ENCODE data around the gene CAP2.
"Not testable (repeated sequence)": the region's sequence is repeated elsewhere in the genome, so short reads cannot be mapped to it uniquely, and the experiment has no call there.

Gene CAP2

DNA sequence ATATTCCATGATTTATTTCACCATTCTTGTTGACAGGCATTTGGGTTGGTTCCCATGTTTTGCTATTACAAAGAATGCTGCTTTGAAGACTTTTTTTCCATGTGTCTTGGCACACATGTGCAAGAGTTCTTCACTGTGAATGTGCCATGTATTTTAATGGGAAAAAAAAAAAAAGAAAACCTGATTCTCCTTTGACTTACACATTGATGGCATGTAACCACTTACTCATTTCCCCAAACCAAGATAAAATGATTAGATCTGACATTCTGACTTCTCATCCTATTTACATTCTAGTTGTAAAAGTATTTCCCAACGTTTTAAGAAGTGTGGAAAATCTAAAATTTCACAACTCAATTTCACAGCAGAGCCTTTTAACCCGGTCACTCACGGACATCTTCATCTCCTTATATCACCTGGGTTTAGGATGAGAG is 4.4 kb downstream of the CAP2 start:
- FAIRE-seq, result no peak

DNA sequence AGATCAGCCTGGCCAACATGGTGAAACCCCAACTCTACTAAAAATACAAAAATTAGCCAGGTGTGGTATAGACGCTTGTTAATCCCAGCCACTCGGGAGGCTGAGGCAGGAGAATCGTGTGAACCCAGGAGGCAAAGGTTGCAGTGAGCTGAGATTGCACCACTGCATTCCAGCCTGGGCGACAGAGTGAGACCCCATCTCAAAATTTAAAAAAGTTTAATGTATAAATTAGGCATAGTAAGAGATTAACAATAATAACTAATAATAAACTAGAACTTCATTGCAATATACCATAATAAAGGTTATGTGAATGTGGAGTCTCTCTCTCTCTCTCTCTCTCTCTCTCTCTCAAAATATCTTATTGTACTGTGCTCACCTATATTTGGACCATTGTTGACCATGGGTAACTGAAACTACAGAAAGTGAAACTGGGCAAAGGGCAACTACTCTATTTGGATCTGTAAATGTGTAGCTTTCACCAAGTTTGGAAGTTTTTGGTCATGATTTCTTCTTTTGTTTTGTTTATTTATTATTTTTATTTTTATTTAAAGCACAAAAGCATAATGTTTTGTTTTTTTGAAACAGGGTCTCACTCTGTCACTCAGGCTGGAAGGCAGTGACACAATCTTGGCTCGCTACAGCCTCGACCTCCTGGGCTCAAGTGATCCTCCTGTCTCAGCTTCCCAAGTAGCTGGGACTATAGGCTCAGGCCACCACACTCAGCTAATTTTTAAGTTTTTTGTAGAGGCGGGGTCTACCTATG is 12.0 kb downstream of the CAP2 start:
- not testable (repeated sequence) for FAIRE-seq

DNA sequence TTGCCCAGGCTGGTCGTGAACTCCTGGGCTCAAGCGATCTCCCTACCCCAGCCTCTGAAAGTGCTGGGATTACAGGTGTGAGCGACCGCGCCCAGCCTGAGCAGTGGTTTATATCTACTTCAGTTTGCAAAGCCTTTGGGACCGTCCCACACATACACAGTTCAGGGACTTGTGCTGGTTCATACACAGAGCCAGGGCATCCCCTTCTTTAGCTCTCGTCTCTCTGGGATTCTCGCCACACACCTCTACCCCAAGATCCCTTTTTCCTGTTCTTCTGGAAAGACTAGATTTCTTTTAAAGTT is 12.5 kb downstream of the CAP2 start:
- FAIRE-seq, result no peak

DNA sequence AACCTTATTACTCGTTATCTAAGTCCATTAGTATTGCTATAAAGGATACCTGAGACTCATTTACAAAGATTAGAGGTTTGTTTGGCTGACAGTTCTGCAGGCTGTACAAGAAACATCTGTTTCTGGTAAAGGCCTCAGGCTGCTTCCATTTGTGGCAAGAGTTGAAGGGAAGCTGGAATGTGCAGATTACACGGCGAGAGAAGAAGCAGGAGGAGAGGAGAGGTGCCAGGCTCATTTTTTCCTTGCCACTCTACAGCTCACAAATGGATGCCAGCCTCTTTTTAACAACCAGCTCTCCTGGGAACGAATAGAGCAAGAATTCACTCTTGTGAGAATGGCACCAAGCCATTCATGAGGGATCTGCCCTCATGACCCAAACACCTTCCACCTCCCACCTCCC is 14.7 kb downstream of the CAP2 start:
- no peak for FAIRE-seq

DNA sequence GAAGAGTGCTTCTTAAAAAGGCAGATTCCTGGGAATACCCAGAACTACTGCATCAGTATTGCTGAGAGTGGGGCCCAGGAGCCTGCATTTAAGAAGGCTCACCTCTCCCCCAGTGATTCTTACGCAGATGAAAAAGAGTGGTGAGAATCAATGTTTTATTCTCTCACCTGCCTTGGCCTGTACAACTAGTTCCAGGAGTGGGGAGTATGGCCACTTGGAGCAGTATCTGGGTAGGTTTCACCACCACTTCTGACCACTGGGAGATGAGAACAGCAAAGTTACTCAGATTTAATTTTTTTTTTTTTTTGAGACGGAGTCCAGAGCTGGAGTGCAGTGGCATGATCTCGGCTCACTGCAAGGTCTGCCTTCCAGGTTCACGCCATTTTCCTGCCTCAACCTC is 16.9 kb downstream of the CAP2 start:
- FAIRE-seq, result no peak

DNA sequence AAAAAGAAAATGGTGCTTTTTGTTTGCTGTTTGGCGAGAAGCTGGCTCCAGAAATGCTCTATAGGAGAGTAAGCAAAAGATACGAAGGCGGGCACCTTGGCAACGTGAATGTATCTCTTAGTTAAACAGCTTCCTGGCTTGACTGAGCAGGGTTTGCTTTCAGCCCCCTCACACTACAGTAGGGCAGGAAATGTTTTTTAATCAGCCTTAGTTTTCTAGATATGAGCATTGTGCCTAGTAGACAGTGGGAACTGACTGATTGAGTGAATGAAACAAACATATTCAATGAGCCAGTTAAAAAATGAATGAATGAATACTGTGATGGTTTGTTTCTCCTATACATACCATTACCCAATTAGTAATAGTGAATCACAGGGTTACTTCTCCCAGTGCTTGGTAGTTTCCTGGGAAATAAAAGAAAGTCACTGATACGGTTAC is 19.9 kb downstream of the CAP2 start:
- FAIRE-seq, result no peak

DNA sequence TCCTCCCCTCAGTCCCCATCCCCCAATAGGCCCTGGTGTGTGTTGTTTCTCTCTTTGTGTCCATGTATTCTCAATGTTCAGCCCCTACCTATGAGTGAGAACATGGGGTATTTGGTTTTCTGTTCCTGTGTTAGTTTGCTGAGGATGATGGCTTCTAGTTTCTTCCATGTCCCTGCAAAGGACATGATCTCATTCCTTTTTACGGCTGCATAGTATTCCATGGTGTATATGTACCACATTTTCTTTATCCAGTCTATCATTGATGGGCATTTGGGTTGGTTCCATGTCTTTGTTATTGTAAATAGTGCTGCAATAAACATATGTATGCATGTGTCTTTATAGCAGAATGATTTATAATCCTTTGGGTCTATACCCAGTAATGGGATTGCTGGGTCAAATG is 21.0 kb downstream of the CAP2 start:
- FAIRE-seq, result not testable (repeated sequence)

DNA sequence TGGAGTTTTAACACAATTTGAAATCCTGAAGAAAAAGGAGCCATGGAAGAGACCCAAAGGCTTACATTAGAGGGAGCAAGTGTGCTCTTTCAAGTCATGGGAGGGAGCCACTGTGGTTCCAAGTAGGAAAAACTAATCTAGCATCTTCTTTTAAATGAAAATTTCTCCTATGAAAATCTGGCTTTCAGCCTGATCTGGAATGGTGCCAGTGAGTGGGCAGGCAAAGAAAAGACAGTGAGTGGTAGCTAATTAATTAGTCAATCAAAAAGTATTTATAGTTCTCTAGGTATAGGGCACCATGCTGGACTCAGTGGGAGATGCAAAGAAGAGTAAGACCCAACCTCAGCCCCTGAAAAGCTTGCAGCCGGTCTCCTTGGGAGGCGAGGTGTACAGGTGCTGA is 21.9 kb downstream of the CAP2 start:
- no peak for FAIRE-seq

DNA sequence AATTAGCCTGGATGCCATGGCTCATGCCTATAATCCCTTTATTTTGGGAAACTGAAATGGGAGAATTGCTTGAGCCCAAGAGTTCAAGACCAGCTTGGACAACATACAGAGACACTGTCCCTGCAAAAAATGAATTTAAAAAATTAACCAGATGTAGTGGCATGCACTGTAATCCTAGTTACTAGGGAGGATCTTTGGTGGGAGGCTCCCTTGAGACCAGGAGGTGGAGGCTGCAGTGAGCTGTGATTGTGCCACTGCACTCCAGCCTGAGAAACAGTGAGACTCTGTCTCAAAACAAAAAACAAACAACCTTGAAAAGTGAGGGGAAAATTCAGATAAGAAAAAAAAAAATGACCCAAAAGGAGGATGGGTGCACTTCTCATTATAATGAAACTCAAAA is 23.4 kb downstream of the CAP2 start:
- no peak for FAIRE-seq

DNA sequence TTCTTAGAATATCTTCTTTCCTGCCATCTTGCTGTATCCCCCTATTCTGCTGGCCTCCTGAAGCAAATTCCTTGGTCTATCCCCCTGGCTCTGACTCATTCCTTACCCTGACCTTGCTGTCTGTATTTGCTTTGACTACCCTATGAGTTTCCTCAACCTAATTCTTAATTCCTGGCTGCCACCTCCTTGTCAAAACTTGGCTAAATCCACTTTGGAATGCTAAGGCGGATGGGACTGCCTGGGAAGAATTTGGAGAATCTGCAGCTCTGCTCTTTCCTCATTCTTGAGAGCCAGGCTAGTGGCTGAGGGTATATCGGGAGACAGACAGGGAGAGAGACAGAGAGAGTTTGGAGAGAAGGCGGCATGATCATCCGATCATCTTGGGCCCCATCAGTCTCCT is 24.4 kb downstream of the CAP2 start:
- FAIRE-seq, result no peak

DNA sequence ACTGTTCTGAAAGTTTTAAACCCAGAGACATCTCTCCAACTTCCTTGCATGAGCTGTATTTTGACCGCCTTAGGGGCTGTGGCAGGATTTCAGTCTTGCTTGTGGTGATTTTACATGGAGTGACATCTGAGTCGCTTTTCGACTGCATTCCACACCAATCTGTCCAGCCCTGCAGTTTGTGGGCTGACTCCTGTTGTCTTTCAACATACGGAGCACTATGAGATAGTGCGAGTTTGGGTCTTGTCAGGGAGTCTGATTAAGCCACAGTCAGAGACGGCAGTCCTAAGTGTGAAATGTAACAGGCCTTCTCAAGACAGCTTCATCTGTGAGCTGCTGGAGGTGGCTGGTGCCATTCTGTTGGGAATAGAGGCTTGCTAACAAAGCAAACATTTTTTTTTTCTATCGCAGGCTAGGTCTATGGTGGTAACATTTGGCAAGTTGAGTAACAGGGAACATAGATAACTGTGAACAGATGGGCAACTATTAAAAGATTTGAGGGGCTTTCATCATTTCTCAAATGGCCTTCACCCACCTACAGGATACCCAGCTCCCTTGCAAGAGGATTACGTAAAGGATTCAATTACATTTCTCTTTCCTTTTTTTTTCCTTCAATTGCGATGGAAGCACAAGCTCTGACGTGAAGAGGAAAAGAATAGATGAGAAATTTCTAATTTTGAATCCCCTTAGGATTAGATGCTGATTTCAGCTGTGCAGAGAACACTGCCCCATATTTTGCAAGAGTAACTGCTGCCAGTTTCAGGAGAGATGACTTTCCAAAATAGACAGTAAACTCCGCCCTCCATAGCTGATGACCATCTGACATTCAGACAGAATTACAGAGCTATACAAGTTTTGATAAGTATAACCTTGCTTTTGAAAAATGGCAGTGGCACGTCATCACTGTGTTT is 25.1 kb downstream of the CAP2 start:
- FAIRE-seq, result no peak

DNA sequence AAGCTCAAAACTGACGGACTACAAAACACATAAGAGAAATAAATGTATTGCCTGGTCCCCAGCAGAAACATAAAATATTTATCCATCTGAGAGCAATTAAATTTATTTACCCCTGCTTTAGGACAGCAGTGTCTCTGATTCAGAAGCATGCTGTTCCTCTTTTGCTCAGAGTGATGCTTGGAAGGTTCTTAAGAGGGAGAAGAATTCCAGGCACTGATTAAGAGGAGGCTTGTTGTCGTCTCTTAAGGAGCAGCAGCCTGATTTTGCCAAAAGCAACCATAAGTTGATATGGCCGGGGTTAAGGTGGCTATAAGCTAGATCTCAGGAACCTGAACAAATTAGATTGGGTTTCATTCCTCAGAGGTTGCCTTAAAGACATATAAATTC is 25.8 kb downstream of the CAP2 start:
- no peak for FAIRE-seq

DNA sequence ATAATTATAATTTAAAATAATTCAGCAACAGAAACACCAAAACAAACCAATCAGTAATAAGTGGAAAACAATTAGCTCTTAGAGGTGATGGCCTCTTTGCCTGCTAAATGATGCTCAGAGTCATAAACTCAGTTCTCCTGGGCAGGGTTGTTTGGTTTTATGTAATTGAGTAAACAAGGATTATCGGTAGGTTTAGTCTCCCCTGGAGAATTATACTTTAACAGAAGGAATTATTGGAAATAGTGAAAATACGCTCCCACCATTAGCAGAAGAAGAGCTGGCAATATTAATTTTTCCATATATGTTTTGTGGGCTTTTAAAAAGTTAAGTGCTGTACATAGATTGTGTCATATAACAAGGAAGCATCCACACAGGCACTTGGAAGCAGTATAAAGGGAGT is 27.0 kb downstream of the CAP2 start:
- no peak for FAIRE-seq

DNA sequence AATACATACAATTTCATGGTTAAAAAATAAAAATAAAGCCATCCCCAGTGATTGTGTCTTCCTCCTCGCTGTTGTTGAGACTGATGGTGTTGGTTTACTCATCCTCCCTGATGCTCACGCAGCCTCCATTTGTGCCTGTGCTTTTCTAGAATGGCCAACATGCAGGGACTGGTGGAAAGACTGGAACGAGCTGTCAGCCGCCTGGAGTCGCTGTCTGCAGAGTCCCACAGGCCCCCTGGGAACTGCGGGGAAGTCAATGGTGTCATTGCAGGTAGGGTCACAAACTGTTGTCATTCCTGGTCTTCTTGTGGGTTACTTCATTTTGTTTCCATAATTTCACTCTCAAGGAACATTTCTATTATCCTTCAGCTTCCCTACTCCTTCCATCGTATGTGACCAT is 28.0 kb downstream of the CAP2 start:
- FAIRE-seq, result no peak

DNA sequence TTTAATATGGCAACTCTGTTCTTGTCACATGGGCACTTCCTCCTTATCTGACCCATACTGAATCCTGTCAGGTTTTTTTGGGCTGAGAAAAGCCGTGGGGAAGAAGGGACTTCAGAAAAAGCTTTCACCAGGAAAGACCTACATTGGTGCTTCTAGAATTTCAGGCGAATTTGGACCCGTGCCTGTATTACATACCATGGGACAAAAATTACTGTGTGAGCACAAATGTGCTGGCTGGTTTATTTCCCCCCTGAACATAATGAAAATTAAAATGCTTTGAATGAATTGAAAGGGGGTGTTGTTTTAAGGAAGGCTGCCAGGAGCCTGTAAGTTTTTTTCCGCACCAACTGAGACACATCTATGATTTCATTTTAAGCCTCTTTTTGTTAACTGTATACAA is 29.6 kb downstream of the CAP2 start:
- no peak for FAIRE-seq

DNA sequence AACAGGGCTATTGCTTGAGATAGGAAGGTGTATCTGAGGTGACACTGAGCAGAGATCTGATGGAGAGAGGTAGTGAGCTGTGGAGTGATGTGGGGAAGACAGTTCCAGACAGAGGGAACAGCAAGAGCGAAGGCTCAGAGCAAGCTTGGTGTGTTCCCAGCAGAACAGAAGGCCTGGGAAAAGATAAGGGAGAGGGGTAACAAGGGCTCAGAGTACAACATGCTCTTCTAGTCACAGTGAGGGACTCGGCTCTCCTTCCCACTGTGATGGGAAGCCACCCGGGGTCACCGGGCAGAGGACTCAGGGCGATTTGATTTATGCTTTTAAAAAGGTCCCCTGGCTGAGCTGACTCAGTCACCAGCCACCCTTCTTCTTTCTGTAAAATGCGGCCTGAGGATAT is 33.7 kb downstream of the CAP2 start:
- FAIRE-seq, result no peak

DNA sequence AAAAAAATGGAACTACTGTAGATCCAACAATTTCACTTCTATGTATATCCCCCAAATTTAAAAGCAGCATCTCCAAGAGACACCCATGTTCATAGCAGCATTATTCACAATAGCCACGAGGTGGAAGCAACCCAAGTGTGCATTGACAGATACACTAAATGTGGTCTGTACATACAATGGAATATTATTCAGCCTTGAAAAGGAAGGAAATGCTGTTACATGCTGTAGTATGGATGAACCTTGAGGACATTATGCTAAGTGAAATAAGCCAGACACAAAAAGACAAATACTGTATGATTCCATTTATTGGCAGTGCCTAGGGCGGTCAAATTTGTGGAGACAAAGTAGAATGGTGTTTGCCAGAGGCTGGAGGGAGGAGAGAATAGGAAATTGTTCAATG is 34.2 kb downstream of the CAP2 start:
- no peak for FAIRE-seq

DNA sequence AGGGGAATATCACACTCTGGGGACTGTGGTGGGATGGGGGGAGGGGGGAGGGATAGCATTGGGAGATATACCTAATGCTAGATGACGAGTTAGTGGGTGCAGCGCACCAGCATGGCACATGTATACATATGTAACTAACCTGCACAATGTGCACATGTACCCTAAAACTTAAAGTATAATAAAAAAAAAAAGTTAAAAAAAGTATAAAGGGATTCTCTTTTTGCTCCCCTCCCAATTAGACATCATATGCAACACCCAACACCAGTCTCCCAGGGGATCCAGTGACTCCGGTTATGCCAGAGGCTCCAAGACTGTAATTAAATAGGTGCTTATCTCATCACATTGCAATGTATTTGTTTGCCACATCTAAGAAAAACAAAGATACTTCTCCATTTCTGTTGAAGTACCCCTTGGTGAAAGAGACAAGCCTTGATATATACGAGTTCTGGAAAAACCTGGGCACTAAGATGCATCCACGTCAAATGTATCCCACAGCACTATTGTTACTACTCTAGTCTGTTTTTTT is 35.3 kb downstream of the CAP2 start:
- FAIRE-seq, result not testable (repeated sequence)

DNA sequence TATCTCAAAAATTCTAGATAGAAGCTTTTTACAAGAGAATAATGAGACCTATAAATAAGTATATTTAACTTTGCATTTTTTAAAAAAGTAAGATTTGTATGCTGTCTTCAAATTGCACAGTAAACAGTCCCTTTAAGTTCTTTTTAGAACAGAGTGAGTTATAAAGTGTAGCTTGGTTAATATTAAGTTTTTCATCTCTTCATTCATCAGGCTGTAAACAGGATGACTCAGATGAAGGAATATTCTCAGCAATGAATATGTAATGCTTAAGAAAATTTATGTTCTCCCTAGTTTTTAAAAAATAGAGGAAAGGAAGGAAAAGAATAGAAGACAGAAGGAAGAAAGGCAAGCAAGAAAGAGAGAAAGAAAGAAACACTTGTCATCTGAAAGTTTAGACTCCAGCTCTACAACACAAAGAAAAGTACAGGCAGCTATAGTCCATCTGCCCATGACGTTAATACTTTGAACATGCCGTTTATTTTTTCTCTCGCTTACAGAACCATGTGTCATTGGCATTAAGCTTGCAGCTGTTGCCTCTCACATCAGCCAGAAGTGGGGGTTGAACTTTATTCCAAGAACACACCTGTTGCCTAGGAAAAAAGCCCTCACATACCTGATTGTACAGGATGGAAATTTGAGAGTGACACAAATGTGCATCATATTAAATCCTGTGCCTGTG is 36.1 kb downstream of the CAP2 start:
- no peak for FAIRE-seq

DNA sequence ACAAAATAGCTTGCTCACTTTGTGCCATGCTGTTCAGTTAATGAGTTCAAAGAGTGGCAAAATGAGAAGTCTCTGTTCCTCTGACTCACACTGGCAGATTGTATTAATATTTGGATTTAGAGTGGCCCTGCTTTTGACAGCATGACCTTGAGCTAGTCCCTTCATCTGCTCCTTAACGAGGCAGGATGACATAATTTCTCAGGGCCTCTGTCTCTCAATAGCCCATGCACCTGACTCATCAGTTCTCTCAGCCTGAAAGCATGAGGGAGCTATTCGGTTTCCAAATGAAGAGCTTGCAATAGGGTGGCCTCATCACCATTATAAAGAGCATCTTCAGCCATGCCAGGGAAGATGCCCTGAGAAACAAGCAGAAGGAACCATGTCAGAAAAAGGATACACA is 38.2 kb downstream of the CAP2 start:
- FAIRE-seq, result no peak

DNA sequence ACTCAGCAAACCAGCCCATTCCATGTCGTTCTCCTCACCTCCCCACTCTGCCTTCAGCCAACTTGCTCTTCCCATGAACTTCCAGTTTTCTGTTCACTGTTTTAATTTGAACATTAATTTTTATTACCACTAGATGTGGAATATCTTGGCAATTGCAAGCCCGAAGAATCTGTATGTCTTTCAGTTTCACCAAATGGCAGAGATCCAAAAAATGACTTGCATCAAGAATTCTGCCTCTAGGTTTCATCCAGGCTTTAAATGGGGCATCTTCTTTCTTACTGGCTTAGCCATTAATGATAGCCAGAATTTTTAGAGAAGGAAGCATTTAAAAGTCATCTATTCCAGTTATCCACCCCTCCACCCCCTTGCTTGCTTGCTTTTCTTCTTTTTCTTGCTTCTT is 39.0 kb downstream of the CAP2 start:
- no peak for FAIRE-seq

DNA sequence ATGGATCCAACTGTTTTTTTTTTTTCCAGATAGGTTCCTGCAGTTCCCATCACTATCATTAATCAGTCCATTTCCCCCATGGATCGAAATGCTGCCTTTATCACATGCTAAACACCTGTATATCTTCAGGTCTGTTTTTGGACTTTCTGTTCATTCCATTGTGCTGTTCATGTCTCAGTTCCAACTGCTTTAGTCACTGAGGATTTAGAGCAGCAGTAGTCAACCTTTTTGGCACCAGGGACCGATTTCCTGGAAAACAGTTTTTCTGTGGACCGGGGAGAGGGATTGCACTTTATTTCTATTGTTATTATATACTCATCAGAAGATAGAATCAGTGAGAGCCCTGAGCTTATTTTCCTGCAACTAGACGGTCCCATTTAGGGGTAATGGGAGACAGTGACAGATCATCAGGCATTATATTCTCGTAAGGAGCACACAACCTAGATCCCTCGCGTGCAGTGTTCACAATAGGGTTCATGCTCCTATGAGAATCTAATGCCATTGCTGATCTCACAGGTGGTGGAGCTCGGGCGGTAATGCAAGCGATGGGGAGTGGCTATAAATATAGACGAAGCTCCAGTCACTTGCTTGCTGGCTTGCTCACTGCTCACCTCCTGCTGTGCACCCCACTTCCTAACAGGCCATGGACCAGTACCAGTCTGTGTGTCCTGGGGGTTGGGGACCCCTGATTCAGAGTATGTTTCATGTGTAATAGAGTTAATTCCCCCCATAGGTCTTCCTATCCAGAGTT is 46.0 kb downstream of the CAP2 start:
- FAIRE-seq, result no peak

DNA sequence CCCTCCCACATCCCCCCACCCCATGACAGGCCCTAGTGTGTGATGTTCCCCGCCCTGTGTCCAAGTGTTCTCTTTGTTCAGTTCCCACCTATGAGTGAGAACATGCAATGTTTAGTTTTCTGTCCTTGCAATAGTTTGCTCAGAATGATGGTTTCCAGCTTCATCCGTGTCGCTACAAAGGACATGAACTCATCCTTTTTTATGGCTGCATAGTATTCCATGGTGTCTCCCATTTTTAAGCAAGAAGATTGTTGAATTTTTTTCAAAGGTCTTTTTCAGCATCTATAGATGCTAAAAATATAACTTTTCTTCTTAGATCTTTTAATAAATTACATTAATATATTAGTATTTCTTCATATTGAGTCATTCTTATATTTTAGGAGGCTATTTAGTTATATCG is 47.4 kb downstream of the CAP2 start:
- not testable (repeated sequence) for FAIRE-seq

Measured in TTC549 (cell line).